ENCODE data around the gene CHRND. TPM values are rescaled to one million over a fixed set of nuclear protein-coding genes. Genes with fewer than 3 reads are reported as not detected.

Gene CHRND
- total and polyA plus RNA-seq, 4 donors = not detected

- Histone ChIP-seq H3K27me3 (ENCODE audit: control insufficient read depth in 1 of 2, insufficient read depth in 2 of 2, low read length in 1 of 2) (no peaks in the 10 kb centered on the region), H3K27ac (ENCODE audit: low read depth in 1 of 2, low read length in 2 of 2) (no peak overlapping the region), H3K4me3 (ENCODE audit: low read length in 2 of 2) (no peak overlapping the region), H3K4me1 (ENCODE audit: control insufficient read depth in 1 of 2, insufficient read depth in 2 of 2, low read length in 2 of 2) (no peaks in the 10 kb centered on the region), H3K36me3 (ENCODE audit: control insufficient read depth in 1 of 2, insufficient read depth in 2 of 2, low read length in 1 of 2) (no peaks in the 10 kb centered on the region), H3K9me3 (ENCODE audit: control insufficient read depth, low read length) (no peaks in the 10 kb centered on the region)
- peak in 1 of 2 donors; percentile 37 for DNase-seq
- 58 to 62% methylated on average over 9 of the region's 9 CpGs for WGBS, 2 donors
- intact Hi-C loops (cut with DNase I) = no loop called here
- ATAC-seq (ENCODE audit: low FRiP score) = no peak
These were observed 16.2 kb downstream of the CHRND start for GRCh38 chr2:232541961-232542714.

DNA sequence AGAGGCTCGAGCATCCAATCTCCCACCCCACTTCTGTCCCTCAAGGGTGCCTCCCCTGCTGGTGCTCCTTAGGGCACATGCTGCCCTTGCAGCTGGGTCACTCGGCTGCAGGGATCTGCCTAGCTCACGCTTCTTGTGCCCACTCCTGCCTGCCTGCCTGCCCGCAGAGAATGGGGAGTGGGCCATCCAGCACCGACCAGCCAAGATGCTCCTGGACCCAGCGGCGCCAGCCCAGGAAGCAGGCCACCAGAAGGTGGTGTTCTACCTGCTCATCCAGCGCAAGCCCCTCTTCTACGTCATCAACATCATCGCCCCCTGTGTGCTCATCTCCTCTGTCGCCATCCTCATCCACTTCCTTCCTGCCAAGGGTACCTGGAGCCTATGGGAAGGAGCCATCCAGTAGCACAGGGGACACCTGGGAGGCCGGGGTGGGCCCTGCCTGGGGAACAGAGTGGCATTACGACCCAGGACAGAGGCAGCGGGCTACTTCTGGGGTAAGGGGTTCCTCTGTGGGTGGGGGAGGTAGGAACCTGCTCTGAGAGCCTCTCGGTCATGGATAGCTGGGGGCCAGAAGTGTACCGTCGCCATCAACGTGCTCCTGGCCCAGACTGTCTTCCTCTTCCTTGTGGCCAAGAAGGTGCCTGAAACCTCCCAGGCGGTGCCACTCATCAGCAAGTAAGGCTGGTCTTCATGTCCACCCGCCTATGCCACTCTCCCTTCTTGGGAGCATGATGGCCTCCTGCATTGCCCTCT, 16.9 kb downstream of the CHRND start:
- ATAC-seq (ENCODE audit: low FRiP score) (no peak), DNase-seq (peak in 1 of 2 donors; percentile 53)
- H3K36me3 ChIP-seq (ENCODE audit: control insufficient read depth in 1 of 2, insufficient read depth in 2 of 2, low read length in 1 of 2) = no peaks in the 10 kb centered on the region
- no peak overlapping the region for H3K27ac ChIP-seq (ENCODE audit: low read depth in 1 of 2, low read length in 2 of 2)
- H3K9me3 ChIP-seq (ENCODE audit: control insufficient read depth, low read length) = no peaks in the 10 kb centered on the region
- H3K27me3 ChIP-seq (ENCODE audit: control insufficient read depth in 1 of 2, insufficient read depth in 2 of 2, low read length in 1 of 2) = no peaks in the 10 kb centered on the region
- intact Hi-C loops (cut with DNase I) = no loop called here
- WGBS, 2 donors = 86 to 88% methylated on average over 20 of the region's 20 CpGs
- H3K4me3 ChIP-seq (ENCODE audit: low read length in 2 of 2) = no peak overlapping the region
- H3K4me1 ChIP-seq (ENCODE audit: control insufficient read depth in 1 of 2, insufficient read depth in 2 of 2, low read length in 2 of 2) = no peaks in the 10 kb centered on the region

DNA sequence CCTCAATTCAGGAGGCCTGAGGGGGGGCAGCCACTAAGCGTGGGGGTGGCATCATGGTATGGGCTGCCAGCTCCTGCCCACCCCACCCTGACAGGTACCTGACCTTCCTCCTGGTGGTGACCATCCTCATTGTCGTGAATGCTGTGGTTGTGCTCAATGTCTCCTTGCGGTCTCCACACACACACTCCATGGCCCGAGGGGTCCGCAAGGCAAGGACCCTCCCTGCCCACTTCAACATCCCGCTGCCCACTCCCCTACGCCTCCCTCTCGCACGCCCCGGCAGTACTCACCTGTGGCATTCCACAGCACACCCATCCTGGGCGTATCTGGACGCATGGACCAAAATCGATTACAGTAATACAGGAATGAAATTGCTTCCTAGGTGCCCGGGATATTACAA, 17.5 kb downstream of the CHRND start:
- intact Hi-C loops (cut with DNase I) = no loop called here
- no peak overlapping the region for H3K4me3 ChIP-seq (ENCODE audit: low read length in 2 of 2)
- no peaks in the 10 kb centered on the region for H3K9me3 ChIP-seq (ENCODE audit: control insufficient read depth, low read length)
- ATAC-seq (ENCODE audit: low FRiP score) = no peak
- H3K27ac ChIP-seq (ENCODE audit: low read depth in 1 of 2, low read length in 2 of 2) = no peak overlapping the region
- no peak for DNase-seq
- H3K27me3 ChIP-seq (ENCODE audit: control insufficient read depth in 1 of 2, insufficient read depth in 2 of 2, low read length in 1 of 2) = no peaks in the 10 kb centered on the region
- H3K36me3 ChIP-seq (ENCODE audit: control insufficient read depth in 1 of 2, insufficient read depth in 2 of 2, low read length in 1 of 2) = no peaks in the 10 kb centered on the region
- 88 to 91% methylated on average over 14 of the region's 14 CpGs for WGBS, 2 donors
- H3K4me1 ChIP-seq (ENCODE audit: control insufficient read depth in 1 of 2, insufficient read depth in 2 of 2, low read length in 2 of 2) = no peaks in the 10 kb centered on the region

DNA sequence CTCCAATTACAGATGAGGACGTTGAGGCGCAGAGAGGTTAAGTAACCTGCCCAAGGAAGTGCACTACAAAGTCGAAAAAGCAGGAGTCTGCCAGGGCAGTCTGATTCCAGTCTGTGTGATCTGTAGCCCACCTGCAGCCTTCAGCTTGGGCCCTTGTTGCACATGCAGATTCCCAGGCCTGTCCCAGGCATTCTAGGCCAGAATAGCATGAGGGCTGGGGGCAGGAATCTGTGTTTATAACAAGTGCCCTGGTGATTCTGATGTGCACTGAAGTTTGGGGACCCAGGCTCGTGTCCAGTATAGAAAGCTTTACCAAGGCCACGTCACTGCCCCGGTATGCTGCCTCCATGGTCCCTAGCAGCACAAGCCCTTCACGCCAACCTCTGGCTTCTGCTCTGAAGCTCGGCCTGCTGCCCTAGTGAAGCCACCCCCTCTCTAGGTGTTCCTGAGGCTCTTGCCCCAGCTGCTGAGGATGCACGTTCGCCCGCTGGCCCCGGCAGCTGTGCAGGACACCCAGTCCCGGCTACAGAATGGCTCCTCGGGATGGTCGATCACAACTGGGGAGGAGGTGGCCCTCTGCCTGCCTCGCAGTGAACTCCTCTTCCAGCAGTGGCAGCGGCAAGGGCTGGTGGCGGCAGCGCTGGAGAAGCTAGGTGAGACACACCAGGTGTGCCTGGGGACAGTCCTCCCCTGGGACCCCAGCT, 18.1 kb downstream of the CHRND start:
- Histone ChIP-seq H3K9me3 (ENCODE audit: control insufficient read depth, low read length) (no peaks in the 10 kb centered on the region), H3K27me3 (ENCODE audit: control insufficient read depth in 1 of 2, insufficient read depth in 2 of 2, low read length in 1 of 2) (no peaks in the 10 kb centered on the region), H3K27ac (ENCODE audit: low read depth in 1 of 2, low read length in 2 of 2) (no peak overlapping the region), H3K4me3 (ENCODE audit: low read length in 2 of 2) (no peak overlapping the region), H3K36me3 (ENCODE audit: control insufficient read depth in 1 of 2, insufficient read depth in 2 of 2, low read length in 1 of 2) (no peaks in the 10 kb centered on the region), H3K4me1 (ENCODE audit: control insufficient read depth in 1 of 2, insufficient read depth in 2 of 2, low read length in 2 of 2) (no peaks in the 10 kb centered on the region)
- intact Hi-C loops (cut with DNase I) = no loop called here
- DNase-seq = peak in 1 of 2 donors; percentile 59
- 92 to 93% methylated on average over 19 of the region's 19 CpGs for WGBS, 2 donors
- no peak for ATAC-seq (ENCODE audit: low FRiP score)

GRCh38 chr2:232544674-232545073, 18.7 kb downstream of the CHRND start:
- Histone ChIP-seq H3K27ac (ENCODE audit: low read depth in 1 of 2, low read length in 2 of 2) (no peak overlapping the region), H3K9me3 (ENCODE audit: control insufficient read depth, low read length) (no peaks in the 10 kb centered on the region), H3K36me3 (ENCODE audit: control insufficient read depth in 1 of 2, insufficient read depth in 2 of 2, low read length in 1 of 2) (no peaks in the 10 kb centered on the region), H3K27me3 (ENCODE audit: control insufficient read depth in 1 of 2, insufficient read depth in 2 of 2, low read length in 1 of 2) (no peaks in the 10 kb centered on the region), H3K4me3 (ENCODE audit: low read length in 2 of 2) (no peak overlapping the region), H3K4me1 (ENCODE audit: control insufficient read depth in 1 of 2, insufficient read depth in 2 of 2, low read length in 2 of 2) (no peaks in the 10 kb centered on the region)
- DNase-seq (peak in 1 of 2 donors; percentile 25), ATAC-seq (ENCODE audit: low FRiP score) (no peak)
- intact Hi-C loops (cut with DNase I) = no loop called here
- WGBS, 2 donors = 88 to 94% methylated on average over 6 of the region's 6 CpGs

GRCh38 chr2:232545511-232546375, 19.8 kb downstream of the CHRND start:
- WGBS, 2 donors = 91 to 92% methylated on average over 17 of the region's 17 CpGs
- ATAC-seq (ENCODE audit: low FRiP score) (no peak), DNase-seq (peak in 1 of 2 donors; percentile 57)
- H3K36me3 ChIP-seq (ENCODE audit: control insufficient read depth in 1 of 2, insufficient read depth in 2 of 2, low read length in 1 of 2) = no peaks in the 10 kb centered on the region
- no peak overlapping the region for H3K4me3 ChIP-seq (ENCODE audit: low read length in 2 of 2)
- H3K4me1 ChIP-seq (ENCODE audit: control insufficient read depth in 1 of 2, insufficient read depth in 2 of 2, low read length in 2 of 2) = no peaks in the 10 kb centered on the region
- intact Hi-C loops (cut with DNase I) = no loop called here
- H3K9me3 ChIP-seq (ENCODE audit: control insufficient read depth, low read length) = no peaks in the 10 kb centered on the region
- no peak overlapping the region for H3K27ac ChIP-seq (ENCODE audit: low read depth in 1 of 2, low read length in 2 of 2)
- no peaks in the 10 kb centered on the region for H3K27me3 ChIP-seq (ENCODE audit: control insufficient read depth in 1 of 2, insufficient read depth in 2 of 2, low read length in 1 of 2)

- 98% methylated on average over 6 of the region's 6 CpGs for WGBS, 2 donors
- ATAC-seq (ENCODE audit: low FRiP score) = no peak
- intact Hi-C loops (cut with DNase I) = no loop called here
- DNase-seq = no peak
- Histone ChIP-seq H3K27me3 (ENCODE audit: control insufficient read depth in 1 of 2, insufficient read depth in 2 of 2, low read length in 1 of 2) (no peaks in the 10 kb centered on the region), H3K9me3 (ENCODE audit: control insufficient read depth, low read length) (no peaks in the 10 kb centered on the region), H3K4me3 (ENCODE audit: low read length in 2 of 2) (no peak overlapping the region), H3K4me1 (ENCODE audit: control insufficient read depth in 1 of 2, insufficient read depth in 2 of 2, low read length in 2 of 2) (no peaks in the 10 kb centered on the region), H3K36me3 (ENCODE audit: control insufficient read depth in 1 of 2, insufficient read depth in 2 of 2, low read length in 1 of 2) (no peaks in the 10 kb centered on the region), H3K27ac (ENCODE audit: low read depth in 1 of 2, low read length in 2 of 2) (no peak overlapping the region)
These were observed 22.0 kb downstream of the CHRND start for GRCh38 chr2:232547991-232548390.

DNA sequence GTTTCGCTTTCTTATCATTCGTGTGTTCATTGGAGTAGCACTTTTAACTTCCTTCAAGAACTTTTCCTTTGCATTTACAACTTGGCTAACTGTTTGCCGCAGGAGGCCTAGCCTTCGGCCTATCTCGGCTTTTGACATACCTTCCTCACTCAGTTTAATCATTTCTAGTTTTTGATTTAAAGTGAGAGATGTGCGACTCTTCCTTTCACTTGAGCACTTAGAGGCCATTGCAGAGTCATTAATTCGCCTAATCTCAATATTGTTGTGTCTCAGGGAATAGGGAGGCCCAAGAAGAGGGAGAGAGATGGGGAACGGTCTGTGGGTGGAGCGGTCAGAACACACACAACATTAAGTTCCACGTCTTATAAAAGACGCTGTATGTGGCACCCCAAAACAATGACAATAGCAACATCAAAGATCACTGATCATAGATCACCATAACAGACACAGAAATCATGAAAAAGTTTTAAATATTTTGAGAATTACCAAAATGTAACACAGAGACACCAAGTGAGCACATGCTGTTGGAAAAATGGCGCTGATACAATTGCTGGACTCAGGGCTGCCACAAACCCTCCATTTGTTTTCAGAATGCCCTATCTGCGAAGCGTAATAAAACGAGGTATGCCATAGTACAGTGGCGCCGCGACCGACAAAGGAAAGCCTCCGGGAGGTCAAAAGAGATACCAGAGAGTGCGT, 23.8 kb downstream of the CHRND start:
- H3K27ac ChIP-seq (ENCODE audit: low read depth in 1 of 2, low read length in 2 of 2) = peak overlapping the region in 1 of 2 donors; percentile 78
- H3K4me3 ChIP-seq (ENCODE audit: low read length in 2 of 2) = peak overlapping the region; percentile 58 to 76
- H3K4me1 ChIP-seq (ENCODE audit: control insufficient read depth in 1 of 2, insufficient read depth in 2 of 2, low read length in 2 of 2) = no peaks in the 10 kb centered on the region
- intact Hi-C loops (cut with DNase I) = no loop called here
- H3K36me3 ChIP-seq (ENCODE audit: control insufficient read depth in 1 of 2, insufficient read depth in 2 of 2, low read length in 1 of 2) = peaks cover 0 to 2% of the 10 kb centered on the region in 2 donors
- ATAC-seq (ENCODE audit: low FRiP score) (no peak), DNase-seq (no peak)
- no peaks in the 10 kb centered on the region for H3K9me3 ChIP-seq (ENCODE audit: control insufficient read depth, low read length)
- H3K27me3 ChIP-seq (ENCODE audit: control insufficient read depth in 1 of 2, insufficient read depth in 2 of 2, low read length in 1 of 2) = no peaks in the 10 kb centered on the region
- 41% methylated on average over 21 of the region's 21 CpGs for WGBS, 2 donors

All from aorta (tissue), 5 donors.